NCI-H1436 treated with DMSO at 0.1 percent for 48 hours (cell line): ENCODE measurements around the gene OTOP2.
"Not testable (repeated sequence)": the region's sequence is repeated elsewhere in the genome, so short reads cannot be mapped to it uniquely, and the experiment has no call there.

Experiments used
- DNase-seq: peaks from one replicate; lab custom pipeline; 2025; lab: John Stamatoyannopoulos, UW

The OTOP2 gene

DNA sequence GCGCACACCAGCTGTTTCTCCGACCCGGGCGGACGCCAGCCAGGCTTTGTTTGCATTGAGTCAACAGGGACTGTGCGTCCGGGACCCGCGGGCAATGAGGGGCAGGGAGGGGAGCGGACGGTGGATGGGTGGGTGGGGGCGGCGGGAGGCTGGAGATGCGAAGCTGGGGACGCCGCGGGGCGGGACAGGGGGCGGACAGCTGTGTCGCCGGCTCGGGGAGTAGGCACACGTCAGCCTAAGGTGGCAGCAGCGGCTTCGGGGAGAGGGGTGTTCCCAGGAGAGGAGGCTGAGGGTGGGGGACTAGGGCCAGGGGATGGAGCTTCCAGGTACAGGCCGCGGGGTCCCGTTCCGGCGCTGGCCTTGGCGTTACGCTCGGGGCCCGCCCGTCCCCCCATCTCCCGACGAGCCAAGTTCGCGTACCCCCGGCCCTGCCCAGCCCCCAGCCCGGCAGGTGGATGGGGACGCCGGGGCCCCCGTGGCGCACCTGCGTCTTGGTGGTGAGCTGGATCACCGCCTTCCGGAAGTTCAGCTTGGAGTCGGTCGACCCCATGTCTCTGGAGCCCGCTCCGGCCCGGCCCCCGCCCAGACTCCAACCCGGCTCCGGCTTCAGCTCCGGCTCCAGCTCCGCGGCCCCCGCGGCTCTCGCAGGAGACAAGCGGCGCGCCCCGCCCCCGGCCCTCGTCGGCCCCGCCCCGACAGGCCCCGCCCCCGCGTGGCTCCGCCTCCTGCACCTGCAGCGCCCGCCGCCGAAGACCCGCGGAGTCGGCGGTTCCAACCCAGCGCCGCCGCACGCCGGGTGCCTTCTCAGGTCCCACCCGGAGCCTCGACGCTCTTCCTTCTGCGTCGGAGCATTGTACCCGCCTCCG, 48.3 kb downstream of the OTOP2 start, which contains the start of gene HID1:
HID1 (minus strand) TSS at position 653 of the 866 bp plus-strand sequence; CDS start at position 550, 103 bp downstream.
- no peak for DNase-seq

DNA sequence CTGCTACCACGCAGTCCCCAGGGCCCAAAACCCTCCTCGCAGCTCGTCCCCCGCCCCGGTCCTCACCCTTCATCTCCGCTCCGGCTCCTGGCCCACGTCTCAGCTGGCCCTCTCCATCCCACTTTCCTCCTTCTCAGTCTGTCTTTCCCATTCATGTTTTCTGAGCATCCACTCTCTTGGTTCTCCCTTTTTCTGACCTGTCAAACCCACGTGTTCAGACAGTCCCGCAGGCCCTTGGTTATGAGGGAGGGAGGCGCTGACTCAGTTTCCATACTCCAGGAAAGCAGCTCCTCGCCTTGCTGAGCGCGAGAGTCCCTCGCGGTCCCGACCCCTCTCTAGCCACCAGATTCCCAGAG, 48.9 kb downstream of the OTOP2 start:
- DNase-seq: no peak

DNA sequence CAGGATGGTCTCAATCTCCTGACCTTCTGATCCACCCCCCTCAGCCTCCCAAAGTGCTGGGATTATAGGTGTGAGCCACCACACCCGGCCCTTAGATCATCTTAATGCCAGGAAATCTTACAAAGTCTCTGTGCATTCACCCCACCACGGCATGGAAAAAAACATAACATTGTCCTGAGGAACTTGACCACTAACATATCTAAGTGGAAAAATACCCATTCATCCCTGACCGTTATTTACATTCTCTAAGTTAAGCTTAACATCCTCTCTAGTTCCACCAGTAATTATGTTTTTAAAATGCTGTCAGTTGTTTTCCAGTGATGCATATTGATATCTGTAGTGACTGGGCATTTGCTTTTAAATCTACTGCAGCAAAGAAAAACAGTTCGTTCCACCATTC, 51.9 kb downstream of the OTOP2 start:
- DNase-seq: no peak

DNA sequence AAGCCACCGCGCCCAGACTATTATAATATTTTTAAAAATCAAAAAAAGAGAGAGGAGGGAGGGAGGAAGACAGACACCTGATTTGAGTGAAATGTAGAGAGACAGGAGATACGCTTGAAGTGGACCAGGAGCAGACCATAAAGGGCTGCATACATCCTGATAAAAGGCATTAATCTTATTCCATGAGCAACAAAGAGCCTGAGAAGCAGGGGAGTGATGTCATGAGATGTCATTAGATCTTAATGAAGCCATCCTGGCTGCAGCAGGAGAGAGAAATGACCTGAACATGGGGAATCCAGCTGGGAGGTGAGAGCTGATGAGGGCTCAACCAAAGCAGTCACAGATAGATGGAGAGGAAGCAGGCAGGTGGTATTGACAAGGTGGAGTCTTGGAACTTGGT, 53.7 kb downstream of the OTOP2 start:
- no peak for DNase-seq

DNA sequence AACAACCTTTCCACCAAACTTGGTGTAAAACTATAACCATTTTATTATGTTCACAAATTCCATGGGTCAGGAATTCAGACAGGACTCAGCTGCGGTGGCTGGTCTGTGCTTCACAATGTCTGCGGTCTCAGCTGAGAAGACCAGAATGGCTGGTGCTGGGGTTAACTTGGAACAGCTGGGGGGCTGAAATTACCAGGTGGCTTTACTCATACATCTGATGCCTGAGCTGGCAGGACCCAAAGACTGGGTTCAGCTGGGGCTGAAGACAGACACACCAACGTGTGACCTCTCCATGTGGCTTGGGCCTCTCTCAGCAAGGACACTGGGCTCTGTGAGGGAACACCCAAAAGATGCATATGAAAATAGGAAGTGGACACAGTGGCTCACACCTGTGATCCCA, 54.2 kb downstream of the OTOP2 start:
- no peak for DNase-seq

DNA sequence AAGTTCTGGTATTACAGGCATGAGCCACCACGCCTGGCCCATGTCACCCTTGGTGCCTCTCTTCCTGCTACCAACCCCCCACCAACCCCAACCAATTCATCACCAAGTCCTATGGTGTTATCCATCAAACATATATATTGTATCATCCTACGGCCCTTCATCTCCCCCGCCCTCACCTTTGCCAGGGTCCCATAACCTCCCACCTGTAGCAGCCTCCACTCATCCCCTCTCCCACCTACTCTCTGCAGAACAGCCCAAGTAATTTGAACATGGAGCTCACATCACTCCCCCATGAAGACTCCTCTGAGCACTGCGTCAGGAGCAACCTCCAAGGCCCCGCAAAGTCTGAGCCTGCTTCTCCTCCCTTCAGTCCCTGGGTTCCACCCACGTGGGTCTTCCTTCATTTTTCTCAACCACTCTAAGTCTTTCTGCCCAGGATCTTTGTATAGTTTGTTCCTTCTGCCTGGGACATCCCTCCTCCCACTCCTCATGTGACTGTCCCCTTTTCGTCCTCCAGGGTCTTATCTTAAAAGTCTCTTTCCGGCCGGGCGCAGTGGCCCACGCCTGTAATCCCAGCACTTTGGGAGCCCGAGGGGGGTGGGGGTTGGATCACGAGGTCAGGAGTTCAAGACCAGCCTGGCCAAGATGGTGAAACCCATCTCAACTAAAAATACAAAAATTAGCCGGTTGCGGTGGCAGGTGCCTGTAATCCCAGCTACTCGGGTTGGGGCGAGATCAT, 55.5 kb downstream of the OTOP2 start:
- DNase-seq: no peak

DNA sequence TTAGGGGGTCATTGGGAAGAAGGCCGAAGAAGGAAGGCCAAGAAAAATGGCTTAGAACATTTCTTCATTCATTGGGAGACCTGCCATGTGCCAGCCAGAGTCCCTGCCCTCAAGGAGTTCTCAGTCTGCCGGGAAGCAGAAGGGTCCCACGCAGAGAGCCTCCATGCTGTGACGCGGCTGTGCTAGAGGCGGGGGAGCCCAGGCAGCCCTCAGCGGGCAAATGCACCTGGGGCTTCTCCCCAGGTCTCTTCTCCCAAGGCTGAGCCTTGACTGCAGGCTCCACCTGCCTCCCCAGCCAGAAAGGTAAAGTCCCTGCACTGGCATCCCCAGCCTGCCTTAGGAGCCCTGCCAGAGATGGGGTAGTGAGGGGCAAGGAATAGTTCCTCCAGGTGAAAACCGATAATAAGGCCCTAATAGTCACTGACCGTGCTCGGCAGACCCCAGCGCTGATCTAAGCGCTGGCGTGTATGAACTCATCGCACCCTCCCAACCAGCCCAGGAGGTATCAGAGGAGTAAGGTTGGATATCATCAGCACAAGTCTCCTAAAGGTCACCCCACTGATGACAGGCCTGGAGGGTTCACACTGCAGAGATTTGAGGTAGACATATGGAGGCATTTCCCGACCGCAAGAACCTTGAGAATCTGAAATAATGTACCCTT, 57.4 kb downstream of the OTOP2 start:
- no peak for DNase-seq

DNA sequence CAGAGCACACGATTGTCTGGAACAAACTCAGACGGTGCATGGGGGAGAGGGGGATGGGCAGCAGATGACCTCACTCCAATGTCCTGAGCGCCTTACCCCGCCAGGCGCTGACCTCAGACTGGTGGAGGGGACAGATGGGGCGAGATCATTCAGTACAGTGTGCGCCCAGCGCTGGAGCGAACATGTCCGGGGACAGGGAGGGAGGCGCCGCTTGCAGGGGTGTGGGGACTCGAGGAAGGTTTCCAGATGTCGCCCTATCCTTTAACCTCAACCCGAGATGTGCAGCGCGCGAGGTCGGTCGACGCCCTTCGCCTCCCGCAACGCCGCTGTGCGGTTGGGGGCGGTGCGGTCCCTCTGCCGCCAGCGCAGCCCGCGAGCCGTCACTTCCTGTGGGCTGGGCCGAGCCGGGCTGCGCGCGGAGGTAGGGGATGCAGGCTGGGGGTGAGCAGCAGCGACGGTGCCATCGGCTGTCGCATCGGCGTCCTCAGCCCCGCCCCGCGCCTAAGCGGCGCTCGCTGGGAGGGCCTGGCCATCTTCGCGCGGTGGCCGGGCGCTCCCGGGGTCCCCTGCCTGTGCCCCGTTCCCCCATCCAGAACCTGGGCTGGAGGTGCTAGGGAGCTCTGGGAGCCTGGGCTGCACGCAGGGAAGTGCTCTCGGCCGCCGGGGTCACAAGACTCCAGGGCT, 58.0 kb downstream of the OTOP2 start:
- DNase-seq: peak; percentile 41

DNA sequence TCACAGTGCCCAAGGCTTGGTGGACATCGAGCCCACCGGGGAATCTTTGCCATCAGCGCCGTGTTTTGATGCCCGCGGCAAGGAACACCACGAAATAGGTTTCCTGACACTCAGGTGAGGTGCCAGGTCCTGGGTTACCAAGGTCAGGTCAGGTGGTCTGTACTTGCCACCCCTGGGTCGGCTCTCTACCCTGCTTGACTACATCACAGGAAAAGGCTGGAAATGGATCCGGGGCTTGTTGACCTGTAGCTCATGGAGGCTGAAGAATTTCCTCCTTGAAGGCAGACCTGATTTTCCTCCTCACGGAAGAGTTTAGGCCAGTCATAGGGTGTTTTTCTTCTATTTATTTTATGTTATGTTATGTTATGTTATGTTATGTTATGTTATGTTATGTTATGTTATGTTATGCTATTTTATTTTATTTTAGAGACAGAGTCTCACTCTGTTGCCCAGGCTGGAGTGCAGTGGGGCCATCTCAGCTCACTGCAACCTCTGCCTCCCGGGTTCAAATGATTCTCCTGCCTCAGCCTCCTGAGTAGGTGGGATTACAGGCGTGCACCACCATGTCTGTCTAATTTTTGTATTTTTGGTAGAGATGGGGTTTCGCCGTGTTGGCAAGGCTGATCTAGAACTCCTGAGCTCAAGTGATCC, 58.7 kb downstream of the OTOP2 start:
- not testable (repeated sequence) for DNase-seq
